Measurements from ENCODE around the gene C6orf118. TPM values are rescaled to one million over a fixed set of nuclear protein-coding genes. Genes with fewer than 3 reads are reported as not detected.

C6orf118 gene
- polyA plus RNA-seq, 3 donors, result not detected

GRCh38 chr6:165321555-165322145 lies 12.2 kb upstream of the C6orf118 start:
- no peak overlapping the region for H2AFZ ChIP-seq (ENCODE audit: insufficient read depth, low read depth, low read length, poor library complexity, severe bottlenecking)
- H3K4me2 ChIP-seq (replicated peaks; ENCODE audit: extremely low read depth, low read length, poor library complexity, severe bottlenecking), result no peak overlapping the region
- H3K27ac ChIP-seq (ENCODE audit: low read depth in 1 of 2, low read length in 2 of 2), result no peak overlapping the region
- peaks cover 2 to 21% (median 13%) of the 10 kb centered on the region in 7 donors for H3K9me3 Mint-ChIP-seq
- H3K79me2 ChIP-seq (ENCODE audit: insufficient read depth, low read length), result no peaks in the 10 kb centered on the region
- intact Hi-C loops (cut with micrococcal nuclease), result no loop called here
- no peak overlapping the region for H3K4me3 ChIP-seq (replicated peaks in 1 of 3; ENCODE audit: low read depth in 2 of 3, low read length in 3 of 3)
- H3K4me3 Mint-ChIP-seq, result no peak overlapping the region
- H3K4me1 Mint-ChIP-seq, result no peaks in the 10 kb centered on the region
- H3K4me1 ChIP-seq (ENCODE audit: control insufficient read depth in 1 of 2, insufficient read depth in 2 of 2, low read length in 2 of 2), result no peaks in the 10 kb centered on the region
- H3K27me3 Mint-ChIP-seq (ENCODE audit: low read depth in 3 of 3), result peaks cover 0 to 1% (median 0%) of the 10 kb centered on the region in 3 donors
- no peaks in the 10 kb centered on the region for H3K27me3 ChIP-seq (ENCODE audit: control insufficient read depth in 2 of 2, insufficient read depth in 2 of 2, low read length in 2 of 2)
- no peaks in the 10 kb centered on the region for H4K20me1 ChIP-seq (ENCODE audit: insufficient read depth, low read length)
- H3K9ac ChIP-seq (ENCODE audit: insufficient read depth, low read length, poor library complexity, severe bottlenecking), result no peak overlapping the region
- WGBS (ENCODE audit: insufficient coverage), result no CpG with 5 or more reads among the region's 1 CpG
- H3K36me3 ChIP-seq (replicated peaks in 1 of 2; ENCODE audit: control insufficient read depth in 1 of 2, insufficient read depth in 2 of 2, low read length in 2 of 2), result no peaks in the 10 kb centered on the region
- peaks cover 38 to 39% of the 10 kb centered on the region in 2 donors for H3K9me3 ChIP-seq (replicated peaks in 1 of 2; ENCODE audit: control insufficient read depth in 1 of 2, insufficient read depth in 1 of 2, low read length in 2 of 2)
- no peak overlapping the region for H3K27ac Mint-ChIP-seq
- no peak for DNase-seq
- no peak for TF ChIP-seq CTCF (IDR thresholded peaks at IDR 0.05)
- no peaks in the 10 kb centered on the region for H3K36me3 Mint-ChIP-seq

DNA sequence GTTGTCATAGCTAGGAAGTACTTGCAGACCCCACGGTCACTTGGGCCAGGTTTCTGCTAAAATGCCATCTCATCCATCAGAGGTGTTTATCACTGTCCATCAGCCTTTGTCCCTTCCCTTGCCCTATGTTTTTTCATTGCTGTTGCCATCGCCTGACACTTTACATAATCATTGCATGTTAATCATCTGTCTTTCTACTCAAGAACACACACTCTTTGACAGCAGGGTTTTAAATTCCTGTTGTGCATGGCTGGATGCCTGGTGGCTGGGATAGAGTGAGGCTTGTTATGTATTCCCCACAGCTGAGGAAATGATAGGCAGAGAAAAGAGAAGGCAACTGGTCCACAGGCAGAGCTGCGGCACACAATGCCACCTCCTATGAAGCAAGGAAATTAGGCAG lies 11.7 kb upstream of the C6orf118 start:
- intact Hi-C loops (cut with micrococcal nuclease), result no loop called here
- H3K27me3 ChIP-seq (ENCODE audit: control insufficient read depth in 2 of 2, insufficient read depth in 2 of 2, low read length in 2 of 2), result no peaks in the 10 kb centered on the region
- Mint-ChIP-seq H3K36me3 (no peaks in the 10 kb centered on the region), H3K27ac (no peak overlapping the region), H3K4me1 (no peaks in the 10 kb centered on the region), H3K27me3 (ENCODE audit: low read depth in 3 of 3) (peaks cover 0 to 1% (median 0%) of the 10 kb centered on the region in 3 donors), H3K4me3 (no peak overlapping the region), H3K9me3 (peaks cover 2 to 21% (median 13%) of the 10 kb centered on the region in 7 donors)
- no peak overlapping the region for H3K9ac ChIP-seq (ENCODE audit: insufficient read depth, low read length, poor library complexity, severe bottlenecking)
- H4K20me1 ChIP-seq (ENCODE audit: insufficient read depth, low read length), result no peaks in the 10 kb centered on the region
- no peak overlapping the region for H3K4me2 ChIP-seq (replicated peaks; ENCODE audit: extremely low read depth, low read length, poor library complexity, severe bottlenecking)
- H3K79me2 ChIP-seq (ENCODE audit: insufficient read depth, low read length), result no peaks in the 10 kb centered on the region
- WGBS (ENCODE audit: insufficient coverage), result no CpG with 5 or more reads among the region's 3 CpGs
- no peaks in the 10 kb centered on the region for H3K36me3 ChIP-seq (replicated peaks in 1 of 2; ENCODE audit: control insufficient read depth in 1 of 2, insufficient read depth in 2 of 2, low read length in 2 of 2)
- no peak overlapping the region for H2AFZ ChIP-seq (ENCODE audit: insufficient read depth, low read depth, low read length, poor library complexity, severe bottlenecking)
- H3K27ac ChIP-seq (ENCODE audit: low read depth in 1 of 2, low read length in 2 of 2), result no peak overlapping the region
- no peak overlapping the region for H3K4me3 ChIP-seq (replicated peaks in 1 of 3; ENCODE audit: low read depth in 2 of 3, low read length in 3 of 3)
- no peak for DNase-seq
- H3K4me1 ChIP-seq (ENCODE audit: control insufficient read depth in 1 of 2, insufficient read depth in 2 of 2, low read length in 2 of 2), result no peaks in the 10 kb centered on the region
- H3K9me3 ChIP-seq (replicated peaks in 1 of 2; ENCODE audit: control insufficient read depth in 1 of 2, insufficient read depth in 1 of 2, low read length in 2 of 2), result peaks cover 42 to 44% of the 10 kb centered on the region in 2 donors
- TF ChIP-seq CTCF (IDR thresholded peaks at IDR 0.05), result no peak
